T-helper 17 cell (primary cell): Measurements from ENCODE around the gene ACSL3. TPM values are rescaled to one million over a fixed set of nuclear protein-coding genes. Genes with fewer than 3 reads are reported as not detected.

Source experiments
- total RNA-seq, 4 donors: library from RNA in 2 of 4; stranded (reverse) in 2 of 4; gene quantifications; one replicate each; pipeline ENCODE4 v1.2.3 and lab custom pipeline; 2022 to 2026

Gene ACSL3
- total RNA-seq, 2 donors from 2014 or later = 56.2 to 65.7 TPM

Other genes starting within 250 kb of the ACSL3 start
- gene FARSB, start 204.9 kb upstream of the ACSL3 start, total RNA-seq = 10 to 100 TPM; 12.5 to 13.2 TPM
- not detected for gene MOGAT1, start 189.4 kb upstream of the ACSL3 start, total RNA-seq
- gene KCNE4, start 191.2 kb downstream of the ACSL3 start, total RNA-seq = not detected